ENCODE results near the gene OR1C1.
"Not testable (repeated sequence)": the region's sequence is repeated elsewhere in the genome, so short reads cannot be mapped to it uniquely, and the experiment has no call there.

Gene OR1C1

GRCh38 chr1:247713753-247714152 is 46.6 kb downstream of the OR1C1 start:
- DNase-seq (ENCODE audit: low read depth): no peak
- TF ChIP-seq, protein P1, sequence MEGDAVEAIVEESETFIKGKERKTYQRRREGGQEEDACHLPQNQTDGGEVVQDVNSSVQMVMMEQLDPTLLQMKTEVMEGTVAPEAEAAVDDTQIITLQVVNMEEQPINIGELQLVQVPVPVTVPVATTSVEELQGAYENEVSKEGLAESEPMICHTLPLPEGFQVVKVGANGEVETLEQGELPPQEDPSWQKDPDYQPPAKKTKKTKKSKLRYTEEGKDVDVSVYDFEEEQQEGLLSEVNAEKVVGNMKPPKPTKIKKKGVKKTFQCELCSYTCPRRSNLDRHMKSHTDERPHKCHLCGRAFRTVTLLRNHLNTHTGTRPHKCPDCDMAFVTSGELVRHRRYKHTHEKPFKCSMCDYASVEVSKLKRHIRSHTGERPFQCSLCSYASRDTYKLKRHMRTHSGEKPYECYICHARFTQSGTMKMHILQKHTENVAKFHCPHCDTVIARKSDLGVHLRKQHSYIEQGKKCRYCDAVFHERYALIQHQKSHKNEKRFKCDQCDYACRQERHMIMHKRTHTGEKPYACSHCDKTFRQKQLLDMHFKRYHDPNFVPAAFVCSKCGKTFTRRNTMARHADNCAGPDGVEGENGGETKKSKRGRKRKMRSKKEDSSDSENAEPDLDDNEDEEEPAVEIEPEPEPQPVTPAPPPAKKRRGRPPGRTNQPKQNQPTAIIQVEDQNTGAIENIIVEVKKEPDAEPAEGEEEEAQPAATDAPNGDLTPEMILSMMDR (IDR thresholded peaks at IDR 0.05; ENCODE audit: insufficient read depth, low read depth, low read length, missing control alignments): no peak
- H3K4me3 ChIP-seq (ENCODE audit: low read length): no peak overlapping the region

GRCh38 chr1:247710681-247711080 is 49.7 kb downstream of the OR1C1 start:
- H3K4me3 ChIP-seq (ENCODE audit: low read length); DNase-seq (ENCODE audit: low read depth): not testable (repeated sequence)

Measured in epithelial cell of esophagus (primary cell).